Measurements from ENCODE around the gene LRRC37A2. TPM values are rescaled to one million over a fixed set of nuclear protein-coding genes. Genes with fewer than 3 reads are reported as not detected.
A peak's percentile ranks its signal among the peaks of the same experiment; 100 is the strongest.
"Not testable (repeated sequence)": the region's sequence is repeated elsewhere in the genome, so short reads cannot be mapped to it uniquely, and the experiment has no call there.

The LRRC37A2 gene
- total and polyA plus RNA-seq, 2 of the 13 experiments (the other 11 are each of a cell fraction or from before 2014, with no cell fraction given) = 3.4 to 4.1 TPM

DNA sequence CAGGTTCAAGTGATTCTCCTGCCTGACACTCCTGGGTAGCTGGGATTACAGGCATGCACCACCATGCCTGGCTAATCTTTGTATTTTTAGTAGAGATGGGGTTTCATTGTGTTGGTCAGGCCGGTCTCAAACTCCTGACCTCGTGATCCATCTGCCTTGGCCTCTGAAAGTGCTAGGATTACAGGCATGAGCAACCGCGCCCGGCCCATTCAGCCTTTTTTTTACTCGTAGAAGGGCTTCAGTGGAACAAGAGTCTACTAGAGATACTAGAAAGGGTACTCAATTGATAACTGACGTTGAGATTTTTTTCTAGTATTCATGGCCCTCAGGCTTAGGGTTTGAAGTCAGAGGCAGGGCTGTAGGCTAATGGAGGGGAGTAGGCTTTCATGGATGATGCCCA is 6.4 kb upstream of the LRRC37A2 start:
- in situ Hi-C loops (cut with HindIII; ENCODE audit: extremely low pct_ligation_motif_present, low pct_unique_long_range_greater_than_20kb); DNase-seq (ENCODE audit: low spot score); ATAC-seq; H2AFZ ChIP-seq (ENCODE audit: low read length); H3K27ac ChIP-seq (ENCODE audit: extremely low read length, insufficient read depth, low read length); H3K4me1 ChIP-seq (ENCODE audit: insufficient read depth, low read length); BruUV-seq (replicated peaks); H3K9ac ChIP-seq (ENCODE audit: insufficient read depth, low read depth, low read length); H3K79me2 ChIP-seq (ENCODE audit: insufficient read depth, low read length); FAIRE-seq; H4K20me1 ChIP-seq (ENCODE audit: insufficient read depth, low read length); H3K27me3 ChIP-seq (ENCODE audit: control insufficient read depth in 1 of 2, insufficient read depth in 2 of 2, low read length in 2 of 2); intact Hi-C loops (cut with micrococcal nuclease; ENCODE audit: unreplicated experiment); POLR2A ChIA-PET; H3K9me3 ChIP-seq (ENCODE audit: low read length); H3K36me3 ChIP-seq (replicated peaks in 1 of 2; ENCODE audit: control insufficient read depth in 1 of 2, insufficient read depth in 2 of 2, low read length in 2 of 2); CTCF ChIA-PET (ENCODE audit: low intra/inter-chr PET ratio, low total read pairs); H3K4me3 ChIP-seq (replicated peaks in 1 of 3; ENCODE audit: insufficient read depth in 1 of 3, low read depth in 2 of 3, low read length in 3 of 3); H3K4me2 ChIP-seq (ENCODE audit: low read depth, low read length): not testable (repeated sequence)
- WGBS (ENCODE audit: low lambda C conversion rate) = 94% methylated on average over 6 of the region's 7 CpGs

GRCh38 chr17:46534716-46535115 is 22.4 kb downstream of the LRRC37A2 start:
- H3K9ac ChIP-seq (ENCODE audit: insufficient read depth, low read depth, low read length) = not testable (repeated sequence)

DNA sequence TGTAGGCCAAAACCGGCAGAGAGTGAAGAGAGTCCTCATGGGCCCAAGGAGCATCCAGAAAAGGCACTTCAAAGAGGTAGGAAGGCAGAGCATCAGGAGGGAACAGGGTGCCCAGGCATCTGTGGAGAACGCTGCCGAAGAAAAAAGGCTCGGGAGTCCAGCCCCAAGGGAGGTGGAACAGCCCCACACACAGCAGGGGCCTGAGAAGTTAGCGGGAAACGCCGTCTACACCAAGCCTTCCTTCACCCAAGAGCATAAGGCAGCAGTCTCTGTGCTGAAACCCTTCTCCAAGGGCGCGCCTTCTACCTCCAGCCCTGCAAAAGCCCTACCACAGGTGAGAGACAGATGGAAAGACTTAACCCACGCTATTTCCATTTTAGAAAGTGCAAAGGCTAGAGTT is 36.3 kb downstream of the LRRC37A2 start:
- H3K27me3 ChIP-seq (ENCODE audit: control insufficient read depth in 1 of 2, insufficient read depth in 2 of 2, low read length in 2 of 2); H3K4me2 ChIP-seq (ENCODE audit: low read depth, low read length); H3K4me1 ChIP-seq (ENCODE audit: insufficient read depth, low read length); FAIRE-seq; H3K79me2 ChIP-seq (ENCODE audit: insufficient read depth, low read length); in situ Hi-C loops (cut with HindIII; ENCODE audit: extremely low pct_ligation_motif_present, low pct_unique_long_range_greater_than_20kb); H3K9ac ChIP-seq (ENCODE audit: insufficient read depth, low read depth, low read length); H2AFZ ChIP-seq (ENCODE audit: low read length); H3K36me3 ChIP-seq (replicated peaks in 1 of 2; ENCODE audit: control insufficient read depth in 1 of 2, insufficient read depth in 2 of 2, low read length in 2 of 2); CTCF ChIA-PET (ENCODE audit: low intra/inter-chr PET ratio, low total read pairs); ATAC-seq; H3K27ac ChIP-seq (ENCODE audit: extremely low read length, insufficient read depth, low read length); H4K20me1 ChIP-seq (ENCODE audit: insufficient read depth, low read length); intact Hi-C loops (cut with micrococcal nuclease; ENCODE audit: unreplicated experiment); H3K9me3 ChIP-seq (ENCODE audit: low read length); H3K4me3 ChIP-seq (replicated peaks in 1 of 3; ENCODE audit: insufficient read depth in 1 of 3, low read depth in 2 of 3, low read length in 3 of 3); DNase-seq (ENCODE audit: low spot score); POLR2A ChIA-PET: not testable (repeated sequence)
- WGBS (ENCODE audit: low lambda C conversion rate) = 96% methylated on average over 9 of the region's 10 CpGs
- BruUV-seq (replicated peaks) = TSS peak; percentile 67

More at GRCh38 chr17:46534716-46535115, 22.4 kb downstream of the LRRC37A2 start:
- H3K27ac ChIP-seq (ENCODE audit: extremely low read length, insufficient read depth, low read length); CTCF ChIA-PET (ENCODE audit: low intra/inter-chr PET ratio, low total read pairs); intact Hi-C loops (cut with micrococcal nuclease; ENCODE audit: unreplicated experiment); H4K20me1 ChIP-seq (ENCODE audit: insufficient read depth, low read length); DNase-seq (ENCODE audit: low spot score); POLR2A ChIA-PET; BruUV-seq (replicated peaks); H3K27me3 ChIP-seq (ENCODE audit: control insufficient read depth in 1 of 2, insufficient read depth in 2 of 2, low read length in 2 of 2); FAIRE-seq; in situ Hi-C loops (cut with HindIII; ENCODE audit: extremely low pct_ligation_motif_present, low pct_unique_long_range_greater_than_20kb); H3K4me1 ChIP-seq (ENCODE audit: insufficient read depth, low read length); H3K4me3 ChIP-seq (replicated peaks in 1 of 3; ENCODE audit: insufficient read depth in 1 of 3, low read depth in 2 of 3, low read length in 3 of 3); H2AFZ ChIP-seq (ENCODE audit: low read length); H3K79me2 ChIP-seq (ENCODE audit: insufficient read depth, low read length); H3K36me3 ChIP-seq (replicated peaks in 1 of 2; ENCODE audit: control insufficient read depth in 1 of 2, insufficient read depth in 2 of 2, low read length in 2 of 2); H3K9me3 ChIP-seq (ENCODE audit: low read length); ATAC-seq; H3K4me2 ChIP-seq (ENCODE audit: low read depth, low read length): not testable (repeated sequence)
- 98% methylated on average over 7 of the region's 22 CpGs for WGBS (ENCODE audit: low lambda C conversion rate)

DNA sequence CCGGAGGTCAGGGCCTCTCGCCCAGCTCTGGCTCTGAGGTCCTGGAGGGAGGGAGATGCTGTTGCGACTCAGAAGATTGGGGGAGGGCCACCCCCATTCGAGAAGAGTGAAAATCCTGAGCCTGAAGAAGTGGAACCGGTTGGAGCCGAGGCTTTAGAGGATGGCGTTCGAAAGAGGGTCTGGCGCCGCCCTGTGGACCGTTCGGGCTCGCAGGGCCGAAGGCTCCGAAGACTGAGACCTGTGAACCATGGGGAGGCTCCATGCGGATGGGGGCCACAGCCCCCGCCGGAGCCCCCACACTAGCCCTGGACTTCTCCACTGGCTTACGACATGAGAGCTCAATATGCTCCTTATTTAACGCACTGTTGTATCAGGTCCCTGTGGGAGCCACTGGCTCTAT is 46.9 kb downstream of the LRRC37A2 start:
- DNase-seq (ENCODE audit: low spot score); H3K27me3 ChIP-seq (ENCODE audit: control insufficient read depth in 1 of 2, insufficient read depth in 2 of 2, low read length in 2 of 2); in situ Hi-C loops (cut with HindIII; ENCODE audit: extremely low pct_ligation_motif_present, low pct_unique_long_range_greater_than_20kb); H3K27ac ChIP-seq (ENCODE audit: extremely low read length, insufficient read depth, low read length); POLR2A ChIA-PET; H4K20me1 ChIP-seq (ENCODE audit: insufficient read depth, low read length); H2AFZ ChIP-seq (ENCODE audit: low read length); FAIRE-seq; H3K79me2 ChIP-seq (ENCODE audit: insufficient read depth, low read length); H3K4me3 ChIP-seq (replicated peaks in 1 of 3; ENCODE audit: insufficient read depth in 1 of 3, low read depth in 2 of 3, low read length in 3 of 3); H3K9me3 ChIP-seq (ENCODE audit: low read length); CTCF ChIA-PET (ENCODE audit: low intra/inter-chr PET ratio, low total read pairs); H3K4me1 ChIP-seq (ENCODE audit: insufficient read depth, low read length); H3K4me2 ChIP-seq (ENCODE audit: low read depth, low read length); H3K36me3 ChIP-seq (replicated peaks in 1 of 2; ENCODE audit: control insufficient read depth in 1 of 2, insufficient read depth in 2 of 2, low read length in 2 of 2); H3K9ac ChIP-seq (ENCODE audit: insufficient read depth, low read depth, low read length); BruUV-seq (replicated peaks); intact Hi-C loops (cut with micrococcal nuclease; ENCODE audit: unreplicated experiment): not testable (repeated sequence)
- ATAC-seq = peak; percentile 69
- no CpG with 5 or more reads among the region's 20 CpGs for WGBS (ENCODE audit: low lambda C conversion rate)

All from HepG2 (cell line).